NCI-H526 treated with DMSO at 0.1 percent for 48 hours (cell line): ENCODE measurements around the gene HOXC6.
"Not testable (repeated sequence)": the region's sequence is repeated elsewhere in the genome, so short reads cannot be mapped to it uniquely, and the experiment has no call there.

ENCODE experiments used
- DNase-seq: peaks from one replicate; lab custom pipeline; 2025; lab: John Stamatoyannopoulos, UW

Gene HOXC6

DNA sequence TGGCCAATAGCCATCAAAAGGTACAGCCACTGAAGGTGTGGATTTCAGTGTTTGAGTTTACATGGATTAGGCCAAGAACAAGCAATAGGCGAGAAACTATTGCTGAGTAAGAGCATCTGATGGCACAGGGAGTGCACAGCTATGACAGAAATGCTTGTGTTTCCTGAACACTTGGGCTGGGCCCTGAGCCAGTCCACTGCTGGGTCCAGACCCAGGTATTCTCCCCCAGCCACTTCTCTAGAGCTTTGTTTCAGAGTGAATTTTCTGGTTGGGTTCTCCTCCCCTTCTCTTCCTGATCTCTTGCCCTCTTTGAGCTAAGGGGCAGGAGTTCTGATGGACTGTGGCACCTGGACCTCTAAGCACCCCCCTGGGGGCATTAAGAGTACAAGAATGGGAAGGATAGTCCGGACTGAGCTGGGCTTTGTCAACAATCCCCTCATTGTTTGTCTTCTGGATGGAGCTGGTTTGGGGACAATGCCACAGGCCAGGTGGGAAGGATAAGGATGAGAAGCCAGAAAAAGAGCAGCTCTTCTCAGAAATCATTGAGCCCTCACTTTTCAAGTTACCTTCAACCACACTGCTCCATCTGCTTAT lies 13.0 kb downstream of the HOXC6 start:
- DNase-seq = no peak

- not testable (repeated sequence) for DNase-seq
Measured at GRCh38 chr12:54042033-54042432, 13.8 kb downstream of the HOXC6 start.

DNA sequence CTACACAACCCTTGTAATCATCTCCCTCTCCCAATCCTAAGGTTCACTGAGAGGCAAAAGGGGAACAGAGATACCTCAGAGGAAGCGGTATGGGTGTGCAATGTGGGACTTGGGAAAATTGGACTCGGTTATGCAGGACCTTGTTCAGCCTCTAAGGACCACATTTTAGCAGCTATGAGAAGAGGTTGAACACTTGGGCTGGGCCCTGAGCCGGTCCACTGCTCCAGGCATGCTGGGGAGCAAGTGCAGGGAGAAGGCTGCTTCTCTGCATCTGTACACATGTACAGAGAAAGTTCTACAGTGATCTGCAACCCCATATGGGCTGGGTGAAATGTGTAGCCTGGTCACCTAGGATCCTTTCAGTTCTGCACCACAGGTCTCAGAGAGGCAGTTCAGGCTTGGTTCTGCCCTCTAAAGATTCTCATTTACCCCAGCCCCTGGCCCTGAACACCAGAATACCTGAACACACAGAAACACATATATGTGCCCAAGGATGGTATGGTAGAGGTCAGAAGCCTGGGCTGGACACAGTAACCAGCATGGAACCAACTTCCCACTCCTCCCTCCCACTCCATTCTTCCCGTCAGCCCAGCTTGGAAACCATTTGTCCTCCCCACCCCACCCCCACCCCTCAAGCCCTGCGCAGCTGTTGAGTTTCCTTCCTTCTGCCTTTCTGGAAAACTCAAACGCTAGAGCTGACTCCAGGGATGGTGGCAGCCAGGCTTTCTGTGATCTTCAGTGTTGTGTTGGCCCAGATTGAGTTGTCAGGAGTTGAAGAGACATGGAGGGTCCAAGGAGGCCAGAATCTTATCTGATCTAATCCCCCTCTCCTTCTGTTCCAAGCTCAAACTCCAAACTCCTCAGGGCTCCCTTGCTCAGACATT lies 15.0 kb downstream of the HOXC6 start:
- no peak for DNase-seq

DNA sequence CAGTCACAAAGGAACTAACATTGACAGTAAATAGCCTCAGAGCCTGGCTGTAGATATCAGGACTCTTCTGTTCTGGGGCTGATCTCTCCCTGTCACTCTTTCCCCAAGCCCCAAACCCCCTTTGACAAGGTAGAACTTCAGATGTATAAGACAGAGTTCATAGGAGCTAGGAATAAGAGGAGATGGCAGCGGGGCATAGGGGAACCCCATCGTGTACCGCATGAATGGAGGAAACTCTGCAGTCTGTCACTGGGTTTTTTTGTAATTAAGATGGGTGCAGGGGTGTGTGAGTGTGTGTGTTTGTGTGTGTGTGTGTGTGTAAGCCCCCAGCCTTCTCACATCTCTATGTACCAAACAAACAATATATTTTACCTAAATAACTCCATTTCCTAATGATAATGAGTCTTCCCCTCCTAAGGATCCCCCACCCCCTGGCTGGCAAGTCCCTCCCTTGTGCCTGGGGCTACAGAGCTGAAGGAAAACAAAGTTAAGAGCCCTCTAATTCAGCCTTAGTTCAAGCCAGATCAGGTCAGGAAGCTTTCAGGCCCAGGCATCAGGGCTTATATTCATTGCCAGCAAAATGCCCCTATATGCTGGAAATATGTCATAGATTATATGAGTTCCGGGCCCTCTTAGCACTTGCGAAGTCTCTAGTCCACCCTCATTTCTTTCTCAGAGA lies 16.3 kb downstream of the HOXC6 start:
- no peak for DNase-seq

- DNase-seq = no peak
Measured at GRCh38 chr12:54045401-54045800, 17.2 kb downstream of the HOXC6 start.

DNA sequence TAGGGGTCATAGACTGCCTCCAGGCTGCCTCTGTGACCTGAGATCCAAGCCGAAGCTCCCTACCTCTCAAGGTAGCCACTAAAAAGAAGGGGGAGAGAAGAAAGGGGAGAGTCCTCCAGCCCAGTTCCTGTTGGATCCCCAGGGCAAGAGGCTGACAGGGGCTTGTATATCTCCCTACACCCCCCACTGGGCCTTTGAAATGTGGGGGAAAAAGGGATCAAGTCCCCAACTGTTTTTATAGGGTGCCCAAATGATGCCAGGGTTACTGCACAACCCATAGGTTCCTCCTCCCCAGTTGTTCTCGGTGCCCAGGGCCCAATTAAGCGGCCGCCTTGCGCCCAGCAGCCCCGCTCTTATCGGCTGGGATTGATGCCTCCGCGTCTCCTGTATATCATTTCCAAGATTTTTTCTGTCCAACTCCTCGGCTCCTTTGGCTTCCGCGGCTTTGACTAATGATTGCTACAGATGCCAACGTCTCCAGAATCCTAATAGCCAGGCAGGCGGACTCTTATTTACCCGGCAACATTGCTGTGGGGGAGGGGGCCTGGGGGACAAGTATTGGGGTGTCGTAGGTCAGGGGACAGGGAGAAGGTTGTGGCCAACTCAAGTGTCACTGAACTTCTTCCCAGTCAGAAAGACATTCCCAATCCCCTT lies 17.8 kb downstream of the HOXC6 start:
- DNase-seq = no peak

DNA sequence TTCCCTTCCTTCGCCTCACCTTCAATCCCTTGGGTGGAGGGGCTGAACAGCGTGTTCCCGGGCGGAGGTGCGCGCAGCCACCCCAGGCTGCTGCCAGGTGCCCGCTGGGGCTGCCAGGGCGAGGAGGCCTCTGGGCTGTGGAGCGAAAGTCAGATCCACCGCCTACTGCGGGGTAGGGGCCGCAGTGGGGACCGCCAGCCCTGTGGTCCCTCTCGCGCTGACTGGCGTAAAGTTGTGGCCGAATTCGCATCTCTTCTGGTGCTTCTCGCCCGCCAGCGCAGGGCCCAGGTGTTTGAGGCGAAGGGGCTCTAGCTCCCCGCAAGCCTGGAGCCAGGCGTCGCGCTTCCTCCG lies 18.5 kb downstream of the HOXC6 start:
- no peak for DNase-seq

GRCh38 chr12:54047160-54047963 lies 19.1 kb downstream of the HOXC6 start:
- no peak for DNase-seq

DNA sequence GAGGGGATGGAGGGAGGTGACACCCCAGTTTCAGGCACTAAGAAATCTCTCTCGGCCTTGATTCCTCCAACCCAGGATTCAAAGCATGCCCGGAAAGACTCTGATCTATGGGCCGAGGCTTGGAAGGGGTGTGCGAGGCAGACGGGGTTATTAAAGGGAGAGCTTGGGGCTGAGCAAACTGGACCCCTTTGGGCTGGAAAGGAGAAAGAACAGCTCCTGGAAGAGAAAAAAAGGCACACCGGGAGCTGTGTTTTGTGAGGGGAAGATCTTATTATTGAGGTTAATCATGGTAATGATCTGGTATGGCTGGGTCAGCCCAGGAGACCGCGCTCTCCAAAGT lies 19.7 kb downstream of the HOXC6 start:
- DNase-seq = no peak

GRCh38 chr12:54048406-54049093 lies 20.3 kb downstream of the HOXC6 start:
- no peak for DNase-seq

DNA sequence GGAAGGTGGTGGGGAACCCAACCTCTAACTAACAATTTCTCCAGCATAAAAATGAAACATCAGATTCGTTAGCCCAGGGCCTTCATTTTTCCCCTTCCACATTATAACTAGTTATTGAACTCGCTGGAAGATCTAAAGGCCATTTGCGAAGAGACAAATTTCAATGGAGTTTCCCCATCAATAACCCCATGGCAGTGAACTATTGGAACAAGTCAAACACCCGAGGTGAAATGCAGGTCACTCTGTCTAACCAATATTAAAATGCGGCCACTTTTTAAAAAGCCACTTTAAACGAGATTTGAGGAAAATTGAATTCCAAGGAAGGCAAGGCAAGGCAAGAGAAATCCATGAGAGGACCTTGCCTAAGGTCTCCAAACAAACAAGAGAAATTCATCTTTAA lies 20.9 kb downstream of the HOXC6 start:
- DNase-seq = no peak

- no peak for DNase-seq
Measured at GRCh38 chr12:54050482-54050810, 22.2 kb downstream of the HOXC6 start.

GRCh38 chr12:54051026-54051842 lies 23.0 kb downstream of the HOXC6 start:
- DNase-seq = no peak

GRCh38 chr12:54051874-54052437 lies 23.7 kb downstream of the HOXC6 start:
- no peak for DNase-seq

DNA sequence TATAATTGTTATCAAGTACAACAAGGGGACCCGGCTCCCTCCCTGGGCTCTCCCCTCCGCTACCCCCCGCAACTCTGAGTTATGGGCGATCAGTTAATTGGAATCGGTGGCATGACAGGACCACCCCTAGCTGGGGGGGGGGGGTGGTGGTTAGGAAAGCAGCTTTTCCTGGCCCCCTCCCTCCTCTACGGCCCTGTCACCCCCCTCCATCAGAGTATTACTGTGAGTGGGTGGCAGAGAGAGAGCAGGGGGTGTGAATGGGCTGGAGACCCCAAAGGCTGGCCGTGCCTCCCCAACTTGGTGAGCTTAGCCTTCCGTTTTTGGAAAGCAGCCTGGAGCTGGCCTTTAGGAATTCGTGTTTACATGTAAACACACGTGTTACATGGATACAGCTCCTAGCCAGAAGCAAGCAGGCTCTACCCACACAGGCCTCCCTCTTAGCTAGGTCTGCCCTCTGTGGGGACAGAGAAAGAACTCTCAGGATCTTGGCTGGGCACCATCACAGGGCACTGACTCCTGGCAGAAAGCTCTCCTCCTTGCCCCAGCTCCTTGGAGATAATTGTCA lies 24.3 kb downstream of the HOXC6 start:
- no peak for DNase-seq

DNA sequence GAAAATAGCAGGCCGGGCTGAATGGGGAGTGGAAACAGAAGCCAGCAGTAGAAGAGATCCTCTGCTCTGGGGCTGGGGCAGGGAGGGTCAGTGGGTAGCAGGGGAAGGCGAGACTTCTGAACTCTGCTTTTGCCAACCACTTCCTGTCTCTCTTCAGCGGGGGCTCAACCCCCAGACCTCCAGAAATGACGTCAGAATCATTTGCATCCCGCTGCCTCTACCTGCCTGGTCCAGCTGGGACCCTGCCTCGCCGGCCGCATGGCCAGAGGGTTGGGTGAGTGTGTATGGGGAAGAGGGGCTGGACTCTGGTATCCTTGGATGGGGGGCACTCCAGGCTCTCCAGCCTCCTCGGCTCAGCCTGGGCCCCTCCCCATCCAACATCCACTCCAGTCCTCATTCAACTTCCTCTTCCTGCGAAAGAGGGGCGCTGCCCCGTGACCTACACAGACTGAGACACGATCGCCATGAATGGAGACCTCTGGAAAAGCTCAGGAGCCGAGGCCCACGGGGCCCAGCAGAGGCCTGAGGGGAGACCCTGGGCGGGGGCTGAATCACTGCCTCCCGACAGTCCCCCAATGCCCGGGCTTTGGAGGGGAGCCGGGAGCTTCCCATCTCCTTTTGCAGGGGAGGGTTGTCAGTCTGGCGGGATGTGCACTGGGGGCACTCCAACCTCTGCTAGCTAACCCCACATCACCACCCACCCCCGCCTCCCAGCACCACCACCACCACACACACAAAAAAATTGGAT lies 24.9 kb downstream of the HOXC6 start:
- DNase-seq = no peak

GRCh38 chr12:54053751-54054741 lies 25.8 kb downstream of the HOXC6 start, which contains the start of gene HOXC4:
TSS of gene HOXC4 (plus strand) at chr12:54053835. CDS start at chr12:54053923, 88 bp downstream.
- DNase-seq = no peak

DNA sequence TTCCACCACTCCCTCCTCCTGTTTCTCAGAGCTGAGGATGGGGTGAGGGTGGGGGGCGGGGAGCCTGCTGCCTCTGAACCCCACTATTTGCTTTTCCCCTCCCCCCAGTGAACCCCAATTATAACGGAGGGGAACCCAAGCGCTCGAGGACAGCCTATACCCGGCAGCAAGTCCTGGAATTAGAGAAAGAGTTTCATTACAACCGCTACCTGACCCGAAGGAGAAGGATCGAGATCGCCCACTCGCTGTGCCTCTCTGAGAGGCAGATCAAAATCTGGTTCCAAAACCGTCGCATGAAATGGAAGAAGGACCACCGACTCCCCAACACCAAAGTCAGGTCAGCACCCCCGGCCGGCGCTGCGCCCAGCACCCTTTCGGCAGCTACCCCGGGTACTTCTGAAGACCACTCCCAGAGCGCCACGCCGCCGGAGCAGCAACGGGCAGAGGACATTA lies 26.5 kb downstream of the HOXC6 start:
- no peak for DNase-seq
